Left colon (tissue), 2 donors: ENCODE data around the gene SPO11. TPM values are rescaled to one million over a fixed set of nuclear protein-coding genes. Genes with fewer than 3 reads are reported as not detected.

Source experiments
- ATAC-seq: fragments of 200-7000 bp; cut with Tn5 transposase; one replicate; pipeline ENCODE4 v1.9.1; 2020; ENCODE audit warnings: mild to moderate bottlenecking, moderate library complexity
- DNase-seq, 2 donors: peaks; one replicate each; pipeline ENCODE4 v3.0.0-alpha.2; 2020
- intact Hi-C, 2 donors: fragments of 100-400 bp; cut with DNase I in 1 of 2; cut with micrococcal nuclease in 1 of 2; formaldehyde crosslinking; loops; one replicate each; pipeline versions ENCODE4 v1.11.2 to v1.14.0; 2022; cut with DNase I, micrococcal nuclease
- total RNA-seq, 2 donors: library from RNA; stranded (reverse); fragmentation: NEBNext Ultra II Directional; extraction: Animal tissue kit (Norgen Biotek cat#: 25700); gene quantifications; one replicate each; pipeline ENCODE4 v1.2.1, GENCODE V29; 2021
- donor health status: DM: no; HTN: no; CAD: no.
- donor health status: DM: yes; HTN: yes; CAD: no.

Gene SPO11
- total RNA-seq, 2 donors from 2014 or later = not detected

DNA sequence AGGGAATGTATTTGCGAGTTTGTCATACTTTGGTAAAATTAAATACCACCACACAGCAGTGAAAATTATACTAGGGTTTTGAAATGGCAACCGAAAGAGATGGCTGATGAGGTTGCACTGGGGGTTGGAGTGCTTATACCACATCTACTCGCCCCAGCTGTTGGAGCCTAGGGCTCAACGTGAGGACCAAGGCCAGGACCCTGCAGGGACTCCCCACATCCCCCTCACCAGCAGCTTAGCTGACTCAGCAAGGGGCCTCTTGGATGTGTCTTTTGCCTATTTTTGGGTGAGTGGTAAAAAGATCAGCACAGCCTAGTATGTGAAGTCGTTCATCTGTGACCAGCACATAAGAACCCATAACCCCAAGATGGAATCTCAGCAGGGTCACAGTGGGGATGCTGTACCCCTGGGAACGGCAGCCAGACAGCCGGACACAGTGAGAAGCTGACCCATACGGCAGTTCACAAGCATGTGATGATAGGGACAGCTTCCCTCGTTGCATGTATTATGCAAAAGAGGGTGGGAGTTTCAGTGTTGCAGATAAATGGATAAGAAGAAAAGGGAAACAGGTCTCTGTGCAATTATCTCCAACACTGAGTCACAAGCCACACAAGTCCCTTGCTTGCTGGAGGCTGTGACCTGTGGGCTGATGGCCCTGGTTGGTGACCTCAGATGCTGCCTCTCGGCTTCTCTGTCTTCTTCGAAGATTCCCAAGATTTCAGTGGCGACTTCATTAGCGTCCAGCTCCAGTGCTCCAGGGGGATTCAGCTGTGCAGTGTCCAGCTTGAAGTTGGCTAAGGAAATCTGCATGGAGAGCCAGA is 20.9 kb upstream of the SPO11 start:
- ATAC-seq = no peak
- intact Hi-C loops = no loop called here
- no peak for DNase-seq

DNA sequence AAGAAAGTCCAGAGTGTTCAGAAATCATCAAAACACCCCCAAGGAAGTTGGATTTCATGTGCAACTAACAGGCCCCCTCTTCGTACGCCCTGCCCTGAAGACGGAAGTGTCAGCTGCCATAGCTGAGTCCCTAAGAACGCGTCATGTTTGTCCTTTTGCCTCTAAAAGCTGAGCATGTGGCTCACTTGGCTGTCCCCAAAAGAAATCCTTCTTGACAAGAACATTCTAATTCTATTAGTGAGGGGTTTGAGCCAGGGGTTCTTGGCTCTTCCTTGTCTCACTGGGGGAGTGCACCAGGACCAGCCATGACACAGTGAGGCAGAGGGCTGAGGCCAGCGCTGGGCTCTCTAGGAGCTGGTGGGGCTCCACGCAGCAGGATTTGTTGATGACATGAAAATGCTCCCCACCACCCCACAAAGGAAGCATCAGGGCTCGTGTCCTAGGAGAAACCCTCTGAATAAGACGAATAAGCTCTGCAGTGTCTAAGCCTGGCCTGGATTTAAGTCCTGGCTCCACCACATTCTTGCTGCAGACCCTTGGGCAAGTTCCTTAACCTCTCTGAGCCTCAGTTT is 20.0 kb upstream of the SPO11 start:
- ATAC-seq (no peak), DNase-seq (no peak)
- intact Hi-C loops = no loop called here

DNA sequence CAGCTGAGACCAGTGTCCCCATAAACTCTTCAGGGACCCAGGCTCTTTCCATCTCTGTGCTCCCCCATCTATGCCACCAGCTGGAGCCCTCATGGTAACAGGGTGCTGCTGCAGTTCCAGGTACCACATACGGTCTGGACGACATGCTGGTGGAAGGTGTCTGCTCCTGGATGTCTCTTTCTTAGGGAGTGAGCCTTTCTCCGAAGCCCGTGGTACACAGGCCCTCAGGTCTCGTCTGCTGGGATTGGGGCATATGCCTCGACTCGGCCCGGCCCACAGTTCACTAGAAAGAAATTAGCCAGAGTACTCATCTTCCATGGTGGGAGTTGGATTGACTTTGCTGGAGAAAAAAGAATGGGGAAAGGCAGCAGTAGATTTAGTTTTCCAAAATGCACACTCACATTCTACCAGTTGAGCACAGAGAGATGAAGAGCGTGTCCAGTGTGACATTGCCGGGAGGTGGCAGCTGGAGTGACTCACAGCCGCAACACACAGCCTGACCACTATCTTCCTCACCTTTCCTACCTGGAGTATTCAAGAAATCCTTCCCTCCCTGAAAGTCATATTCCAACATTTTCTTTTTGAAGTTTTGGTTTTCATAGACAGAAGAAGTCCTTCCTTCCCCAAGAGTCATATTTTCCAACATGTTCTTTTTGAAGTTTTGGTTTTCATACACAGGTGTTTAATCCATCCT is 18.6 kb upstream of the SPO11 start:
- no peak for ATAC-seq
- DNase-seq = no peak
- intact Hi-C loops = no loop called here

DNA sequence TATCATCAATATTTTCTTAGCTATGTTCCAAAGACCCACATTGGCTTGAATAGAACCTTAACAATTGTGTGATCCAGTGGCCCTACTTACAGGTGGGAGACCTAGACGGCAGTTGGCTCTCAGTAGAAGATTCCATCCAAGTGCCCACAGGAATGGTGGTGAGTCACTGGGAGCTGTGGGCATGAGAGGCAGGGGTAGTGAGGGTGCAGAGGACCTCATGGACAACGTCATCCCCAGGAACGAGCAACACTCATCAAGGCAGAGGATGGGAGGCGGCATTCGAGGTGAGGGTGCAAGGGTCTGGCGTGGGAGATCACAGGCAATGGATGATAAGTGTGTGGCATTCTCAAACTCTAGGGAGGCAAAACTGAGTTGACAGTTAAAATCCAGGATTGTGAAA is 17.5 kb upstream of the SPO11 start:
- ATAC-seq = no peak
- intact Hi-C loops = no loop called here
- DNase-seq = no peak

DNA sequence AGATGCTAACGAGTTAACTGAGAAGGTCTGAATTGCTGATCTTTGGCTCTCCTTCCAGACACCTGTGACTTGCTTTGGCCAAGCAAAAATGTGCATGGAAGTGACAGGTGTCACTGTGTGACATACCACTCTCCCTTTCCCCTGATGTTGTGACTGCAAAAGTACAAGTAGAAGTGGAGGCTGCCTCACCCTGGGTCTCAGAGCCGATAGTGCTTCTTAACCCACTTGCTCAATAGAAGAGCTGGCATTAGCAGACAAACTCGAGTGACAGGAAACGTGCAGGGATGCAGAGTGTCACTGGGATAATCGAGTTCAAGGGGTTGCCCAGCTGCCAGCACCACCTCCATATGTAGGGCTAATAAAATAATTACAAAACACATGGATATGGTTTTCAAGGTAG is 16.4 kb upstream of the SPO11 start:
- no peak for DNase-seq
- intact Hi-C loops = no loop called here
- no peak for ATAC-seq

DNA sequence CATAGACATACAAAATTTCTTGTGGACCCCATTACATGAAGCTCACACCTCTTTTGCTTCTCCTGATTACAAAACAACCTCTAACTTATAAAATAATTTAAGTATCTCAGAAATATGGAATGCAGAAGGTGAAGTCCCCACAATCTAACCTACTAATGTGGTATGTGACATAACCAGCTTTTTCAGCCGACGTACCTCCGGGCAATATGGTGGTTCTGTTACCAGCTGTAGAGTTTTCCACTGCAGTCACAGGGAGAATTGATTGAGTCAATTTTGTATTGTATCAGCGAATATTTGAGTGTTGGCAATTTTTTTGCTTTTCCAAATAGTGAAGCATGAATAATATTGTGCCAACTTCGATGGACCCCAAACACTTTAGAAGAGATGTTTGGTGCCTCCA is 15.7 kb upstream of the SPO11 start:
- intact Hi-C loops = no loop called here
- no peak for ATAC-seq
- no peak for DNase-seq

DNA sequence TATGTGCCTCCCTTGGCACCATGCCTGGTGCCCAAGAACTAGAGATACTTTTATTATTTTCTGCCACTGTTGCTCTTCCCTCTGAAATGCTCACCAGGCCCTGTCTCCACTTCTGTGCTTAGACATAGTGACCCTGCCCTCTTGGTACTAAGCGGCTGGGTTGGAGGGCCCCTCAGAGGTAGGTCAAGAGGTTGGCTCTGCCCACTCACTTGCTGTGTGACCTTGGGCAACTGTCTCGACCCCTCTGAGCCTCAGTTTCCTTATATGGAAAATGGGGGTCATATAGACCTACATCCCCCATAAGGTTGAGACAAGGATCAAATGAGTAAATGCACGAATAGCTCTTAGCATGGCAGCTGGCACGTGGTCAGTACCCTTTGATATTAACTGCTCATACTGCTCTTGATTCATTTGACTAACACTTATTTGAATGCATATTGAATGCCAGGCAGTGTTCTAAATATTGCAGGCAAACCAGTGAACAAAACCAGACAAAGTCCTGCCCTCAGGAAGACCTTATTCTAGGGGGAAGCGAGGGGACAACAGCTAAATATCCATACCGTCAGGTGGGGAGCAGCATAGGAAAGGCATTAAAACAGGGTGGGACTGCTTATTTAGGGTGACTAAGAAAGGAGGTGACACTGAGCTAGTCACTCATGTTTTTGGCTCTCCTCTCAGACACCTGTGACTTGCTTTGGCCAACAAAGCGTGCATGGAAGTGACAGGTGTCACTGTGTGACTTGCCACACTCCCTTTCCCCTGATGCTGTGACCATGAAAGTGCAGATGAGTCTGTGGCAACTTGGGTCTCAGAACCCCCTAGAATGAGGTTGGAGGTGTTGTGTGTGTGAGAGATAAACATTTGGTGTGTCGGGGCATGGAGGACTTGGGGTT is 14.3 kb upstream of the SPO11 start:
- intact Hi-C loops = no loop called here
- ATAC-seq (no peak), DNase-seq (no peak)

DNA sequence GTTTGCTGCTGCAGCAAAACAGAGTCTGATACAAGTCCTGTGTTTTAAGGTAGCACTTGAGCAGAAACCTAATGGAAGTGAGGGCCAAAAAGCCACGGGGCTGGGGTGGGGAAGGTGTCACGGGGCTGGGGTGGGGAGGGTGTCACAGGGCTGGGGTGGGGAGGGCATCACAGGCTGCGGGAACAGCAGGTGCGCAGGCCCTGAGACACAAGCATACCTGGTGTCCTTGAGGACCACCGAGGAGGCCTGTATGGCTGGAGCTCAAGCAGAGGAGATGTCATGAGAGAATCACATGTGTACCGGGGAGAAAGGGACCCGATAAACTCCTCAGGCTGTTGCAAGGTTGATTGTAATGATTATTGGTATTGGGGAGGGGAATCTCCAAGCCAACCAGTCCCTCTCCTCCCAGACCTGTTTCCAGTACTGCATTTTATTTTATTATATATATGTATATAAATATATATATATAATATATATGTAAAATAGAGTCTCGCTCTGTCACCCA is 13.6 kb upstream of the SPO11 start:
- intact Hi-C loops = no loop called here
- no peak for DNase-seq
- ATAC-seq = no peak

DNA sequence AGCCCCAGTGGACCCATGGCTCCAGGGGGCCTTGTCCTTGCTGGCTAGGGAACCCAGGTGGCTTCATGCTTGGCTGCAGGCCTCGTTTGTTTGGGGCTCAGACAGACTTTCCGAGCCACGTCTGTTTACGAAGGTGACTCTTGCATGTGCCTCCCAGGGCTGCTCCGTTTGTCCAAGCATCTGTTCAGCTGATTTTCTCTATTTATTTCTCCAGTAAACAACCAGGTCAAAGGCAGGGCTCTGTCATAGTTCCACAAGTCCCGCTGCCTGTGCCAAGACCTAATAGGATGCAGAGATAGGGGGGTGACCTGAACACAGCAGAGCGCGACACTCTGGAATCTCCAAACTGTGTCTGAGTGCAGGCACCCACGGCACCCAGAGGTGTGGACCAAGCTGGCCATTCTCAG is 12.8 kb upstream of the SPO11 start:
- DNase-seq (no peak), ATAC-seq (no peak)
- intact Hi-C loops = no loop called here

DNA sequence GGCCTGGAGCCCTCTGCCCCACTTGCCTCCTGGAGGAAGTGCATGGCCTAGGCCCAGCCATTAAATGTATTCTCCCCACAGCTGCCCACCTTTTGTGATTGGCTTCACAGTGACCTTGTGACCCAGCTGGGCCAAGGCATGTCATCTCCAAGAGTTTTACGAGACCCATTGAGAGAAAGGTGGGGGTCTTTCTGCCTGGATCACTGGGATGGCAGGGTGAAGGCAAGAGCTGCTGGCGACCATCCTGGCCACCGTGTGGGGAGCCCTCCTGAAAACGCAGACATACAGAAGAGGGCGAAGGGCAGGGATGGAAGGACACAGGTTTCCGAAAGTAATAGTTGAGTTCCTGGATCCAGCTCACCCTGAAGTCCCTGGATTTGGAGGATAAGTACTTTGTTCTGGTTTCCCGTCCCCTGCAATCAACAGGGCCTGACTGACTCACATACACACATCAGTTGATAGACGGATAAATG is 12.3 kb upstream of the SPO11 start:
- ATAC-seq (no peak), DNase-seq (no peak)
- intact Hi-C loops = no loop called here

DNA sequence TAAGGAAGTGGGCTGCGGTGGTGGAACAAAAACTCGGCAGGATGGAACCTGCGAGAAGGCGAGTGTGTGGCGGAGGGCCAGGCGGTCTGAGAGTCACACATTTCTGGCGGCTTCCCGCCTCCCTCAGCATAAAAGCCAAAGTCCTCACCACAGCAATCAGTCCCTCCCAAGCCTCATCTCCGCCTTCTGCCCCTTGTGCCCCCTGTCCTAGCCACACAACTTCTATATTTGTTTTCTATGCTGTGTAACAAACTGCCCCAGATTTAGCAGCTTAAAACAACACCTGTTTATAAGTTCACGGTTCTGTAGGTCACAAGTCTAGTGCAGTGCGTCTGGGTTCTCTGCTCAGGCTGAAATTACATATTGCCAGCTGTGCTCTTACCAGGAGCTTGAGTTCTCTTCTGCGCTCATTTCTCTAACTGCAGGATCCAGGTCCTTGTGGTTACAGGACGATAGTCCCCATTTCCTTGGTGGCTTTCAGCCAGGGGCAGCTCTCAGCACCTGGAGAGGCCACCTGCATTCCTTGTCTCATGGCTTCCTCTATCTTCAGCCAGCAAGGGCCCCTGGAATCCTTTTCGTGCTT is 11.7 kb upstream of the SPO11 start:
- ATAC-seq = no peak
- DNase-seq = no peak
- intact Hi-C loops = no loop called here

DNA sequence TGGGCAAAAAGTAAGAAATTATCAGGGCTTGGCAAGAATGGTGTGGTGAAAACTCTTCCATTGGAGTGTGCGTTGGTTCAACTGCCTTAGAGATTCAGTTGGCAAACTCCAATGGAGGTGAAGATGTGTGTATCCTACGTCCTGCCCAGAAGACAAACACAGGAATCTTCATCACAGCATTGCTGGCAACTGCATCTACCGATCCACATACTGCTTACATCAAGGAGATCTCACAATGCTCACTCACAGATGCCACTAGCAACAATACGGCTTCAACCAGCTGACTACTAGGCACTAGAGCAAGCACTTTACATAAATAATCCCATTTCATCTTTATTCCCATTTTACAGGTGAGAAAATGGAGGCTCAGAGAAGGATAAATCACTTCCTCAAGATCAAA is 10.0 kb upstream of the SPO11 start:
- no peak for DNase-seq
- no peak for ATAC-seq
- intact Hi-C loops = no loop called here

DNA sequence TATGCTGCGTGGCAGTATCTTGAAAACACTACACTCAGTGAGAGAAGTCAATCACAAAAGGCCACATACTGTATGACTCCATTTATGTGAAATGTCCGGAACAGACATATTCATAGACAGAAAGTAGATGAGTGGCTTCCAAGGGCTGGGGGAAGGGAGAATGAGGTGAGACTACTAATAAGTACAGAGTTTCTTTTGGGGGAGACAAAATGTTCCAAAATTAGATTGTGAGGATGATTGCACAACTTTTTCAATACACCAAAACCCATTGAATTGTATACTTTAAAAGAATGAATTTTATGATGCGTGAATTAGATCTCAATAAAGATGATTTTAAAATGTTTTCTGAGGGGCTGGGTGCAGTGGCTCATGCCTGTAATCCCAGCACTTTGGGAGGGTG is 9.2 kb upstream of the SPO11 start:
- no peak for DNase-seq
- intact Hi-C loops = no loop called here
- no peak for ATAC-seq

DNA sequence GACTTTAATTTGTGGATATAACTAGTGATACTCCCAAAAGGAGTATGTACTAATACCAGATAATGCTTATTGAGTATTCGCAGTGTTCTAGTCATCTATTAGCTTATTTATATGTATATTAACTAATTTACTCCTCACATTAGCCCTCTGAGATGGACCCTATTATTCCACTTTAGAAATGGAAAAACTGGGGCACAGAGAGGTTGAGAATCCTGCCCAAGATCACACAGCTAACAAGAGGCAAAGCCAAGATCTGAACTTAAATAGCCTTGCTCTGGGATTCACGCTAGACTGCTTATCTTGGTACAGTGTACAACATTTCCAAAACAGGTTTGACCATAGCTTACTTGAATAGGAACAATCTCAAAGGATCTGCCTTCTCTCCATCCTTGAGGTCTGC is 8.5 kb upstream of the SPO11 start:
- ATAC-seq = no peak
- DNase-seq = no peak
- intact Hi-C loops = no loop called here

DNA sequence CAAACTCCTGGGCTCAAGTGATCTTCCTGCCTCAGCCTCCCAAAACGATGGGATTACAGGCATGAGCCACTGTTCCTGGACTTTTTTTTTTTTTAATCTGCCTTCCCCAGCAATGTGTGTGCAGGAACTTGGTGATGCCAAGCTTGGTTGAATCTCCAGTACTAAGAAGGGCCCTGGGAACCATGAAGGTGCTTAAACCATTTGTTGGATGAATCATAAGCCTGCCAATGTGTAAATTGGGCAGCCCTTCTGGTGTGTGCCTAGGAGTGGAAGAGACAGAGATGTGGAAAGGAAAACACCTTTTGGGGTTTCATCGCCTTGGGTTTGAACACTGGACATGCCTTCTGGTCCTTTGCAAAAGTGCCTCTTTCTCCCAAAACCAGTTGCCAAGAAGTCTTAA is 7.1 kb upstream of the SPO11 start:
- intact Hi-C loops = no loop called here
- no peak for ATAC-seq
- no peak for DNase-seq

DNA sequence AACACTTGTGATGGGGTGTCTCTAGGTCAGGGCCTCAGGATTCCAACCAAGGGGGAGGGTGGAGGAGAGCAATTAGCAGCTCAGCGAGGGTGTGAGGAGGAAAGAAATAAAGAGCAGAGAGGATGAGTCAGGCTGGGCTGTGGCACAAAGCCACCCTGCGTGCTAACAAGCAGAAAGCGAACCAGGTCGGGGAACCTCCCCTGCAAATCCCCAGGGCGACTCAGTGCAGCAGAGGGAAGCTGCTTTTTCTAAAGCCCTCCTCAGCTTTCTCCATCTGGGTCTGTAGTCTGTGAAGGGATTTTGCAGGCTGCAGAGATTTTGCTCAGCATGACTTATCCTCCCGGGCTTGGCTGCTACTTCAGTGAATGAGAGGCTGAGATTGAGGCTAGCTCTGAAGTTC is 6.6 kb upstream of the SPO11 start:
- peak; percentile 32 to 36 for DNase-seq
- intact Hi-C loops = no loop called here
- ATAC-seq = peak; percentile 53

DNA sequence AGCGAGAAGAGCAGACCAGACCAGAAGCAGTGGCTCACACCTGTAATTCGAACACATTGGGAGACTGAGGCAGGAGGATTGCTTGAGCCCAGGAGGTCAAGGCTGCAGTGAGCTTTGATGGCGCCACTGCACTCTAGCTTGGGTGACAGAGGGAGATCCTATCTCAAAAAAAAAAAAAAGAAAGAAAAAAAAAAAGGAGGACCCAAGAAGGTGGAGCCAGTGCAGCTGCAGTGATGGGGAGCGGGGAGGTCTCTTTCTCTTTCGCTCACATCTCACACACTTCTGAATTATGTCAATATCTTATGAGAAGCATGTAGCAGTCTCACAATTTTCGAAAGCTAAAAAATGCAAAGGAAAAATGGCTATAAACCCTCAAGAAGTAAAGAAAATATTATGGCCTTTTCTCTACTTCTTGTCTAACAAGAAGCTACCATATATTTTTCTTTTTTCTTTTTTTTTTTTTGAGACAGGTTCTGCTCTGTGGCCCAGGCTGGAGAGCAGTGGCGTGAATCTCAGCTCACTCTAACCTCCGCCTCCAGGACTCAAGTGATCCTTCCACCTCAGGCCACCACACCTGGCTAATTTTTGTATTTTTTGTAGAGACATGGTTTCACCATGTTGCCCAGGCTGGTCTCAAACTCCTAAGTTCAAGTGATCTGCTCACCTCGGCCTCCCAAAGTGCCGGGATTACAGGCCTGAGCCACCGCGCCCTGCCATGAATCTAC is 3.8 kb upstream of the SPO11 start:
- DNase-seq (no peak), ATAC-seq (no peak)
- intact Hi-C loops = no loop called here
